HepG2 (cell line): ENCODE measurements around the gene LEAP2. TPM values are rescaled to one million over a fixed set of nuclear protein-coding genes. Genes with fewer than 3 reads are reported as not detected.

Source experiments
- ADNP ChIP-seq: sonication (generic); formaldehyde crosslinking; IDR thresholded peaks from 2 replicates; pipeline ENCODE4 v1.4.0; 2020; ENCODE audit warnings: missing genetic modification reagents
- CEBPB ChIP-seq: IDR thresholded peaks from 2 replicates; pipeline ENCODE4 v1.6.1; 2011; ENCODE audit warnings: low read depth, low read length, improper control_type of control experiment, borderline replicate concordance
- FOXO1 ChIP-seq: sonication (generic); formaldehyde crosslinking; IDR thresholded peaks from 2 replicates; pipeline ENCODE4 v1.4.0; 2020; ENCODE audit warnings: missing genetic modification reagents
- HMGA1 ChIP-seq: sonication (generic); formaldehyde crosslinking; conservative IDR thresholded peaks from 2 replicates; pipeline ENCODE4 v1.4.0; 2020; ENCODE audit warnings: missing genetic modification reagents
- HOXA9 ChIP-seq: sonication (generic); formaldehyde crosslinking; IDR thresholded peaks from 2 replicates; pipeline ENCODE4 v1.8.1; 2022; ENCODE audit warnings: missing genetic modification reagents, mild to moderate bottlenecking, moderate library complexity, borderline replicate concordance
- NFKBIZ ChIP-seq: IDR thresholded peaks from 2 replicates; pipeline ENCODE4 v1.6.1; 2018; ENCODE audit warnings: missing genetic modification reagents, missing compliant biosample characterization
- ZNF432 ChIP-seq: sonication (generic); formaldehyde crosslinking; IDR thresholded peaks from 2 replicates; pipeline ENCODE4 v1.5.0; 2020; ENCODE audit warnings: missing genetic modification reagents, mild to moderate bottlenecking, borderline replicate concordance
- ZNF543 ChIP-seq: sonication (generic); formaldehyde crosslinking; IDR thresholded peaks from 2 replicates; pipeline ENCODE4 v1.4.0; 2020; ENCODE audit warnings: mild to moderate bottlenecking, missing genetic modification reagents
- ZNF547 ChIP-seq: sonication (generic); formaldehyde crosslinking; IDR thresholded peaks from 2 replicates; pipeline ENCODE4 v1.5.1; 2020; ENCODE audit warnings: mild to moderate bottlenecking, missing genetic modification reagents
- polyA plus RNA-seq, 8 experiments: library from polyadenylated mRNA; depleted of rRNA in 3 of 8; stranded (reverse) in 7 of 8; unstranded in 1 of 8; fragments of >200 nt; fragmentation: Illumina TruSeq in 4 of 8; extraction: Trizol in 4 of 8; gene quantifications; 2 replicates each; pipeline versions ENCODE4 v1.2.1 to v1.2.3, GENCODE V29; 2011 to 2016; ENCODE audit warnings: low read depth in 4 of 8, missing spikeins in 1 of 8, mixed read lengths in 1 of 8; ENCODE audit not compliant: insufficient read depth in 1 of 8
- total RNA-seq, 5 experiments: library from RNA; depleted of rRNA; stranded (reverse); fragments of >200 nt; fragmentation: Illumina TruSeq; extraction: Trizol; gene quantifications; 2 replicates each; pipeline ENCODE4 v1.2.3, GENCODE V29; 2016; ENCODE audit warnings: low read depth in 1 of 5
- TF ChIP-seq, protein P1 (sequence below), 2 experiments: fragments of 450-650 bp in 1 of 2; sonication (generic) in 1 of 2; formaldehyde crosslinking in 1 of 2; IDR thresholded peaks; 2 replicates each; pipeline versions ENCODE4 v1.6.1 to v1.8.0; 2016 to 2022; ENCODE audit warnings: antibody characterized with exemption in 1 of 2, mild to moderate bottlenecking in 1 of 2, missing genetic modification reagents in 1 of 2
- TF ChIP-seq, protein P2 (sequence below): sonication (generic); formaldehyde crosslinking; IDR thresholded peaks from 2 replicates; pipeline ENCODE4 v1.4.0; 2020; ENCODE audit warnings: missing genetic modification reagents
- TF ChIP-seq, protein P3 (sequence below): sonication (generic); formaldehyde crosslinking; IDR thresholded peaks from 2 replicates; pipeline ENCODE4 v1.4.0; 2020; ENCODE audit warnings: missing genetic modification reagents, borderline replicate concordance
- TF ChIP-seq, protein P4 (sequence below): sonication (generic); formaldehyde crosslinking; IDR thresholded peaks from 2 replicates; pipeline ENCODE4 v1.8.0; 2022; ENCODE audit warnings: missing genetic modification reagents, mild to moderate bottlenecking, inconsistent platforms, borderline replicate concordance

Gene LEAP2
- total and polyA plus RNA-seq, 2 of the 13 experiments (the other 11 are each of a cell fraction or from before 2014, with no cell fraction given), result 23.9 to 51.9 TPM

DNA sequence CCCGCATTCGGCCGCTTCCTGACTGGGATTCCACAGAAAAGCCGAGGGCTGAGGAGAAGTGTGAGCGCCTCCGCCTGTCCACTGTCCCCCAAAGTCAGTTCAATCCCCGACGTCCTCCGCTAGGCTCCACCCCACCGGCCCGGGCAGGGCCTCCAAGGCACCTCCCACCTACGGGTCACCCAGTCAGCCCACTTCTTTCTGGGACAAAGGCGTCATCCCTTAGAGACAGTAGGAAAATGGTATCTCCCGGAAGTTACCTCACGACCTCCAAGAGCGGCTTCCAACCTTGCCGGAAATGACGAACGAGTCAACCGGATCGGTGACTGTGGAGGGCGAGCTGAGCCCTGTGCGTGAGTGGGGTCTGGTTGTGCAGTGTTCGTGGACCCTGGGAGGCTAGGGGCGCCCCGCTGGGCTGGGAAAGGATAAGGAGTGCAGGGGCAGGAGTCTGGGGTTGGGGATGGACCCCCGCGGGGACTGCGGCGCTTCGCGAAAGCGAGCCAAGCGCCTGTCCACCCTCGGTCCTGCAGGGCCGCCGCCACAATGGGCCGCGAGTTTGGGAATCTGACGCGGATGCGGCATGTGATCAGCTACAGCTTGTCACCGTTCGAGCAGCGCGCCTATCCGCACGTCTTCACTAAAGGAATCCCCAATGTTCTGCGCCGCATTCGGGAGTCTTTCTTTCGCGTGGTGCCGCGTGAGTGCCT lies 7.0 kb upstream of the LEAP2 start, which contains the start of the genes GDF9 and UQCRQ (continued):
- TF ChIP-seq, protein P1, sequence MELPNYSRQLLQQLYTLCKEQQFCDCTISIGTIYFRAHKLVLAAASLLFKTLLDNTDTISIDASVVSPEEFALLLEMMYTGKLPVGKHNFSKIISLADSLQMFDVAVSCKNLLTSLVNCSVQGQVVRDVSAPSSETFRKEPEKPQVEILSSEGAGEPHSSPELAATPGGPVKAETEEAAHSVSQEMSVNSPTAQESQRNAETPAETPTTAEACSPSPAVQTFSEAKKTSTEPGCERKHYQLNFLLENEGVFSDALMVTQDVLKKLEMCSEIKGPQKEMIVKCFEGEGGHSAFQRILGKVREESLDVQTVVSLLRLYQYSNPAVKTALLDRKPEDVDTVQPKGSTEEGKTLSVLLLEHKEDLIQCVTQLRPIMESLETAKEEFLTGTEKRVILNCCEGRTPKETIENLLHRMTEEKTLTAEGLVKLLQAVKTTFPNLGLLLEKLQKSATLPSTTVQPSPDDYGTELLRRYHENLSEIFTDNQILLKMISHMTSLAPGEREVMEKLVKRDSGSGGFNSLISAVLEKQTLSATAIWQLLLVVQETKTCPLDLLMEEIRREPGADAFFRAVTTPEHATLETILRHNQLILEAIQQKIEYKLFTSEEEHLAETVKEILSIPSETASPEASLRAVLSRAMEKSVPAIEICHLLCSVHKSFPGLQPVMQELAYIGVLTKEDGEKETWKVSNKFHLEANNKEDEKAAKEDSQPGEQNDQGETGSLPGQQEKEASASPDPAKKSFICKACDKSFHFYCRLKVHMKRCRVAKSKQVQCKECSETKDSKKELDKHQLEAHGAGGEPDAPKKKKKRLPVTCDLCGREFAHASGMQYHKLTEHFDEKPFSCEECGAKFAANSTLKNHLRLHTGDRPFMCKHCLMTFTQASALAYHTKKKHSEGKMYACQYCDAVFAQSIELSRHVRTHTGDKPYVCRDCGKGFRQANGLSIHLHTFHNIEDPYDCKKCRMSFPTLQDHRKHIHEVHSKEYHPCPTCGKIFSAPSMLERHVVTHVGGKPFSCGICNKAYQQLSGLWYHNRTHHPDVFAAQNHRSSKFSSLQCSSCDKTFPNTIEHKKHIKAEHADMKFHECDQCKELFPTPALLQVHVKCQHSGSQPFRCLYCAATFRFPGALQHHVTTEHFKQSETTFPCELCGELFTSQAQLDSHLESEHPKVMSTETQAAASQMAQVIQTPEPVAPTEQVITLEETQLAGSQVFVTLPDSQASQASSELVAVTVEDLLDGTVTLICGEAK (IDR thresholded peaks at IDR 0.05), result peak; percentile 85
- TF ChIP-seq, protein P1 (CRISPR knock-in tag; IDR thresholded peaks at IDR 0.05), result peak; percentile 41; the same call in 1 of the 2 replicates
- TF ChIP-seq HMGA1 (no peak), ZNF543 (peak; percentile 77), ZNF432 (no peak), FOXO1 (CRISPR knock-in tag) (no peak; the same call in none of the 2 replicates), ADNP (CRISPR knock-in tag) (no peak), ZNF547 (CRISPR knock-in tag) (peak; percentile 84), NFKBIZ (CRISPR knock-in tag) (0 out of 2 replicates have a peak, but pooled peaks have one; percentile 14), HOXA9 (peak; percentile 5; the same call in 1 of the 2 replicates), CEBPB (peak; percentile 18; the same call in 1 of the 2 replicates)
- TF ChIP-seq, protein P2, sequence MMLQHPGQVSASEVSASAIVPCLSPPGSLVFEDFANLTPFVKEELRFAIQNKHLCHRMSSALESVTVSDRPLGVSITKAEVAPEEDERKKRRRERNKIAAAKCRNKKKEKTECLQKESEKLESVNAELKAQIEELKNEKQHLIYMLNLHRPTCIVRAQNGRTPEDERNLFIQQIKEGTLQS, result no peak
- TF ChIP-seq, protein P3, sequence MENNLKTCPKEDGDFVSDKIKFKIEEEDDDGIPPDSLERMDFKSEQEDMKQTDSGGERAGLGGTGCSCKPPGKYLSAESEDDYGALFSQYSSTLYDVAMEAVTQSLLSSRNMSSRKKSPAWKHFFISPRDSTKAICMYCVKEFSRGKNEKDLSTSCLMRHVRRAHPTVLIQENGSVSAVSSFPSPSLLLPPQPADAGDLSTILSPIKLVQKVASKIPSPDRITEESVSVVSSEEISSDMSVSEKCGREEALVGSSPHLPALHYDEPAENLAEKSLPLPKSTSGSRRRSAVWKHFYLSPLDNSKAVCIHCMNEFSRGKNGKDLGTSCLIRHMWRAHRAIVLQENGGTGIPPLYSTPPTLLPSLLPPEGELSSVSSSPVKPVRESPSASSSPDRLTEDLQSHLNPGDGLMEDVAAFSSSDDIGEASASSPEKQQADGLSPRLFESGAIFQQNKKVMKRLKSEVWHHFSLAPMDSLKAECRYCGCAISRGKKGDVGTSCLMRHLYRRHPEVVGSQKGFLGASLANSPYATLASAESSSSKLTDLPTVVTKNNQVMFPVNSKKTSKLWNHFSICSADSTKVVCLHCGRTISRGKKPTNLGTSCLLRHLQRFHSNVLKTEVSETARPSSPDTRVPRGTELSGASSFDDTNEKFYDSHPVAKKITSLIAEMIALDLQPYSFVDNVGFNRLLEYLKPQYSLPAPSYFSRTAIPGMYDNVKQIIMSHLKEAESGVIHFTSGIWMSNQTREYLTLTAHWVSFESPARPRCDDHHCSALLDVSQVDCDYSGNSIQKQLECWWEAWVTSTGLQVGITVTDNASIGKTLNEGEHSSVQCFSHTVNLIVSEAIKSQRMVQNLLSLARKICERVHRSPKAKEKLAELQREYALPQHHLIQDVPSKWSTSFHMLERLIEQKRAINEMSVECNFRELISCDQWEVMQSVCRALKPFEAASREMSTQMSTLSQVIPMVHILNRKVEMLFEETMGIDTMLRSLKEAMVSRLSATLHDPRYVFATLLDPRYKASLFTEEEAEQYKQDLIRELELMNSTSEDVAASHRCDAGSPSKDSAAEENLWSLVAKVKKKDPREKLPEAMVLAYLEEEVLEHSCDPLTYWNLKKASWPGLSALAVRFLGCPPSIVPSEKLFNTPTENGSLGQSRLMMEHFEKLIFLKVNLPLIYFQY (CRISPR knock-in tag), result peak; percentile 88; the same call in 1 of the 2 replicates
- TF ChIP-seq, protein P4, sequence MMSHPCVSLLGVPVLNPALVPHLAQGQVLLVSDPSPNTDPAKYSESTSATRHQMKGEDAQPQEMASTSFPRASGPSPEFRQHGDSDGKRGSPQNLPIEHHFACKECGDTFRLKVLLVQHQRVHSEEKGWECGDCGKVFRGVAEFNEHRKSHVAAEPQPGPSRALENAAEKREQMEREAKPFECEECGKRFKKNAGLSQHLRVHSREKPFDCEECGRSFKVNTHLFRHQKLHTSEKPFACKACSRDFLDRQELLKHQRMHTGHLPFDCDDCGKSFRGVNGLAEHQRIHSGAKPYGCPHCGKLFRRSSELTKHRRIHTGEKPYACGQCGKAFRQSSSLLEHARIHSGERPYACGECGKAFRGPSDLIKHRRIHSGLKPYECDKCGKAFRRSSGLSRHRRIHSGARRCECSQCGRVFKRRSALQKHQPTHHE (CRISPR knock-in tag), result 0 out of 2 replicates have a peak, but pooled peaks have one; percentile 43
